Measurements from ENCODE around the gene RDH8. TPM values are rescaled to one million over a fixed set of nuclear protein-coding genes. Genes with fewer than 3 reads are reported as not detected.
"Not testable (repeated sequence)": the region's sequence is repeated elsewhere in the genome, so short reads cannot be mapped to it uniquely, and the experiment has no call there.

The RDH8 gene
- polyA plus RNA-seq, 1 donor: not detected

DNA sequence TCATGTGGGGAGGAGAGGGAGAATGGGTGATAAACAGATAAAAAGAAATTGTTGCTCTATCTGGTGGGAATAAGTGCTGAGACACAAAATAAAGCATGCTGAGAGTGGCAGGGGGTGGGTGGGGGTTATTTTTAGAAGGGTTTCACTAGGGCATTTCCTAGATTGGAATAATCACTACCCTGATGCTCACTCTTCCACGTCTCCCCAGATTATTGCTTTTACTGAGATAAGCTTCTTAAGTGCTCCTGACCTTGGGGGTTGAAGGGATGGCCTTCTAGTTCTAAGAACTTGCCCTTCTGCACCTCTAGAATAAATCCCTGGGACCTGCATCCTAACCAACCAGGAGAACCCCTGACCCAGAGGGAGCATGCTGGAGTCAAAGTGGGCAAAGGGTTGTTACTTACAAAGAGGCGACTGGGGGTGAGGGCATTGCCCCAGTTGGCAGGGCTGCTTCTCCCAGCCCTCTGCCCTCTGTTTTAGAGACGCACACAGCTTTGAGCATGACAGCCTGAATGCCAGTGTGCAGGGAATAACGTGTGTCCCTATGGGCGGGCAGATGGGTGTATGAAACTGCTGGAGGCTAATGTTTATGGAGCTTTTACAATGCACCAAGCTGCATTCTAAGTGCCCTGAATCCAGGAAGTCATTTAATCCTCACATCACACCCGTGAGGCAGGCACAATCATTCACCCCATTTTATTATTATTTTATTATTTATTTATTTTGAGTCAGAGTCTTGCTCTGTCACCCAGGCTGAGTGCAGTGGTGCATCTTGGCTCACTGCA lies 743 bp downstream of the RDH8 start:
- Histone ChIP-seq H3K9me3 (ENCODE audit: control insufficient read depth, low read depth, low read length) (no peaks in the 10 kb centered on the region), H3K36me3 (ENCODE audit: control insufficient read depth, insufficient read depth, low read length) (no peaks in the 10 kb centered on the region), H3K27me3 (ENCODE audit: control insufficient read depth, insufficient read depth, low read length) (peaks cover 36% of the 10 kb centered on the region), H3K4me3 (ENCODE audit: low read length) (no peak overlapping the region), H3K27ac (ENCODE audit: low read length) (no peak overlapping the region), H3K4me1 (ENCODE audit: control insufficient read depth, insufficient read depth, low read length) (no peaks in the 10 kb centered on the region)
- no CpG with 5 or more reads among the region's 6 CpGs for WGBS (ENCODE audit: insufficient coverage, low lambda C conversion rate)
- no peak for DNase-seq

DNA sequence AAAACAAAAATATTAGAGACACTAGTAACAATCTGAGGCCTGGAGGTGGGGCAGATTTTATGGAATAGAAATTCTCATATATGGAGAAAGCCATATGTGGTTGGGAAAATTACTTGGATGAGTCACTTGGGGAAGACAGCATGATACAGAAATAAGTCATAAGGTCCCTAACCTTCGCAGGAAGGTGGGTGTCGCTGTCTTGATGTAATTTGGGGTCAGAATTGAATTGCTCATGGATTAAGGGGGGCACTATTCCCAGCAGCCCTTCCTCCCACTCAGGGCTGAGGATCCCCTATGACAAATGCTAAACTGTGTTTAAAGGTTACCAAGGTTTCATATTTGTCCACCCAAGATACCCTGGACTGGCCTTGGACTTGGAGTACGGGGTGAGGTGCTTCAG lies 5.0 kb downstream of the RDH8 start:
- no peak overlapping the region for H3K27ac ChIP-seq (ENCODE audit: low read length)
- H3K9me3 ChIP-seq (ENCODE audit: control insufficient read depth, low read depth, low read length): no peaks in the 10 kb centered on the region
- no peaks in the 10 kb centered on the region for H3K36me3 ChIP-seq (ENCODE audit: control insufficient read depth, insufficient read depth, low read length)
- H3K4me3 ChIP-seq (ENCODE audit: low read length): no peak overlapping the region
- no peaks in the 10 kb centered on the region for H3K4me1 ChIP-seq (ENCODE audit: control insufficient read depth, insufficient read depth, low read length)
- peaks cover 7% of the 10 kb centered on the region for H3K27me3 ChIP-seq (ENCODE audit: control insufficient read depth, insufficient read depth, low read length)
- no CpG with 5 or more reads among the region's 3 CpGs for WGBS (ENCODE audit: insufficient coverage, low lambda C conversion rate)
- DNase-seq: no peak

DNA sequence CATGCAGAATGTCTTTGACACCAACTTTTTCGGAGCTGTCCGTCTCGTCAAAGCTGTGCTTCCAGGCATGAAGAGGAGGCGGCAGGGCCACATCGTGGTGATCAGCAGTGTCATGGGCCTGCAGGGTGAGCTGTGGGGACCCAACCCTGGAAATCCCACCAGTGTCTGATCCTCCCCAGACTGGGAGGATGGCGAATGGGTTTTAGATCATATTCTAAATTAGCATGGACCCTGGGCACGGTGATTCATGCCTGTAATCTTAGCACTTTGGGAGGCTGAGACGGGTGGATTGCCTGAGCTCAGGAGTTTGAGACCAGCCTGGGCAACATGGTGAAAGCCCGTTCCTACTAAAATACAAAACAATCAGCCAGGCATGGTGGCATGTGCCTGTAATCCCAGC lies 5.5 kb downstream of the RDH8 start:
- no peak for DNase-seq
- Histone ChIP-seq H3K27me3 (ENCODE audit: control insufficient read depth, insufficient read depth, low read length) (peaks cover 3% of the 10 kb centered on the region), H3K4me1 (ENCODE audit: control insufficient read depth, insufficient read depth, low read length) (no peaks in the 10 kb centered on the region), H3K36me3 (ENCODE audit: control insufficient read depth, insufficient read depth, low read length) (no peaks in the 10 kb centered on the region), H3K27ac (ENCODE audit: low read length) (no peak overlapping the region), H3K4me3 (ENCODE audit: low read length) (no peak overlapping the region), H3K9me3 (ENCODE audit: control insufficient read depth, low read depth, low read length) (no peaks in the 10 kb centered on the region)
- no CpG with 5 or more reads among the region's 9 CpGs for WGBS (ENCODE audit: insufficient coverage, low lambda C conversion rate)

DNA sequence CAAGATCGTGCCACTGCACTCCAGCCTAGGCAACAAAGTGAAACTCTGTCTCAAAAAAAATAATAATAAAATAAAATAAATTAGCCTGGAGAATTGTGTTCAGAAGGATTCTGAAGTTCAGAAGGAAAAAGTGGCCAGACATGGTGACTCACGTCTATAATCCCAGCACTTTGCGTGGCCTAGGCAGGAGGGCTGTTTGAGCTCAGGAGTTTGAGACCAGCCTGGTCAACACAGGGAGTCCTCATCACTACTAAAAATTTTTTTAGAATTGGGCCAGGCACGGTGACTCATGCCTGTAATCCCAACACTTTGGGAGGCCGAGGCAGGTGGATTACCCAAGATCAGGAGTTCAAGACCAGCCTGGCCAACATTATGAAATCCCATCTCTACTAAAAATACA lies 6.0 kb downstream of the RDH8 start:
- H3K36me3 ChIP-seq (ENCODE audit: control insufficient read depth, insufficient read depth, low read length): no peaks in the 10 kb centered on the region
- H3K27ac ChIP-seq (ENCODE audit: low read length): no peak overlapping the region
- no peak overlapping the region for H3K4me3 ChIP-seq (ENCODE audit: low read length)
- no peaks in the 10 kb centered on the region for H3K9me3 ChIP-seq (ENCODE audit: control insufficient read depth, low read depth, low read length)
- peaks cover 2% of the 10 kb centered on the region for H3K27me3 ChIP-seq (ENCODE audit: control insufficient read depth, insufficient read depth, low read length)
- H3K4me1 ChIP-seq (ENCODE audit: control insufficient read depth, insufficient read depth, low read length): no peaks in the 10 kb centered on the region
- DNase-seq: no peak
- no CpG with 5 or more reads among the region's 5 CpGs for WGBS (ENCODE audit: insufficient coverage, low lambda C conversion rate)

DNA sequence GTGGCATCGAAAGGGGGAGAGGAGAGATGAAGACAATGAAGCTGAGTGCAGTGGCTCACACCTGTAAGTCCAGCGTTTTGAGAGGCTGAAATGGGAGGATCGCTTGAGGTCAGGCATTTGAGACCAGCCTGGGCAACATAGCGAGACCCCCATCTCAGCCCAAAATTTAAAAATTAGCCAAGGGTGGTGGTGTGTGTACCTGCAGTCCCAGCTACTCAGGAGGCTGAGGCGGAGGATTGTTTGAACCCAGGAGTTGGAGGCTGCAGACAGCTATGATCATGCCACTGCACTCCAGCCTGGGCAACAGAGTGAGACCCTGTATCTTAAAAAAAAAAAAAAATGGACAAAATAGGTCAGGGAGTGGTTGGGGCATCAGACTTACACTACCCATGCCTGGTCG lies 7.6 kb downstream of the RDH8 start:
- Histone ChIP-seq H3K4me3 (ENCODE audit: low read length) (no peak overlapping the region), H3K4me1 (ENCODE audit: control insufficient read depth, insufficient read depth, low read length) (no peaks in the 10 kb centered on the region), H3K9me3 (ENCODE audit: control insufficient read depth, low read depth, low read length) (no peaks in the 10 kb centered on the region), H3K36me3 (ENCODE audit: control insufficient read depth, insufficient read depth, low read length) (no peaks in the 10 kb centered on the region), H3K27me3 (ENCODE audit: control insufficient read depth, insufficient read depth, low read length) (peaks cover 2% of the 10 kb centered on the region), H3K27ac (ENCODE audit: low read length) (no peak overlapping the region)
- no peak for DNase-seq
- 100% methylated on average over 1 of the region's 6 CpGs for WGBS (ENCODE audit: insufficient coverage, low lambda C conversion rate)

DNA sequence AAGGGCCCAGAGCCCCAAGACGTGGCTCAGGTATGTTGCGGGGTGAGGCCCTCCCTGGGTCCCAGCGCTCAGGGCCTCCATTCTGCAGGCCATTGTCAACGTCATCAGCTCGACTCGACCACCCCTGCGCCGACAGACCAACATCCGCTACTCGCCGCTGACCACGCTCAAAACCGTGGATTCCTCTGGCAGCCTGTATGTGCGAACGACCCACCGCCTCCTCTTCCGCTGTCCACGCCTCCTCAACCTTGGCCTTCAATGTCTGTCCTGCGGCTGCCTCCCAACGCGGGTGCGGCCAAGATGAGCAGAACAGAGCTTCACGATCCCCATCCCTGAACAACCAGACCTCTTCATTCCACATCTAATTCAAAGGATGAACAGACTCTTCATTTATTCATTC lies 8.2 kb downstream of the RDH8 start:
- no peak overlapping the region for H3K27ac ChIP-seq (ENCODE audit: low read length)
- WGBS (ENCODE audit: insufficient coverage, low lambda C conversion rate): 90% methylated on average over 2 of the region's 23 CpGs
- H3K4me3 ChIP-seq (ENCODE audit: low read length): no peak overlapping the region
- no peaks in the 10 kb centered on the region for H3K4me1 ChIP-seq (ENCODE audit: control insufficient read depth, insufficient read depth, low read length)
- H3K9me3 ChIP-seq (ENCODE audit: control insufficient read depth, low read depth, low read length): no peaks in the 10 kb centered on the region
- peaks cover 2% of the 10 kb centered on the region for H3K27me3 ChIP-seq (ENCODE audit: control insufficient read depth, insufficient read depth, low read length)
- DNase-seq: no peak
- H3K36me3 ChIP-seq (ENCODE audit: control insufficient read depth, insufficient read depth, low read length): no peaks in the 10 kb centered on the region

DNA sequence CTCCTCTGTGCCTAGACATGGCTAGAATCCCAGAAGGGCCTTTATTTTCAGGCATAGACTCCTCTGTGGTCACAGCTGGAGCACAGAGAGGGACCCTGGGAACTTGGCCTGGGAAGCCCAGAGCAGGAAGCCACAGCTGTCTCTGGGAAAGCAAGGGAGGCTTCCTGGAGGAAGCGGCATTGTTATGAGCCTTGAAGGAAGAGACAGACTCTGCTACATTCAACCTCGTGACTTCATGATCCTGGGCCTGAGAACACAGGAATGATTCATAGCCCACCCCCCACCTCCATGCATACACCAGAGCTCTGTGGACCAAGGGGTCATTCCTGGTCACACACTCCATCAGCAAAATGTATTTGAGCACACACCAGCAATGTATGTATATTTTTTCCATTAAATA lies 8.6 kb downstream of the RDH8 start:
- WGBS (ENCODE audit: insufficient coverage, low lambda C conversion rate): no CpG with 5 or more reads among the region's 2 CpGs
- no peak for DNase-seq
- no peaks in the 10 kb centered on the region for H3K9me3 ChIP-seq (ENCODE audit: control insufficient read depth, low read depth, low read length)
- no peaks in the 10 kb centered on the region for H3K36me3 ChIP-seq (ENCODE audit: control insufficient read depth, insufficient read depth, low read length)
- no peak overlapping the region for H3K4me3 ChIP-seq (ENCODE audit: low read length)
- H3K4me1 ChIP-seq (ENCODE audit: control insufficient read depth, insufficient read depth, low read length): no peaks in the 10 kb centered on the region
- H3K27me3 ChIP-seq (ENCODE audit: control insufficient read depth, insufficient read depth, low read length): peaks cover 2% of the 10 kb centered on the region
- H3K27ac ChIP-seq (ENCODE audit: low read length): no peak overlapping the region

DNA sequence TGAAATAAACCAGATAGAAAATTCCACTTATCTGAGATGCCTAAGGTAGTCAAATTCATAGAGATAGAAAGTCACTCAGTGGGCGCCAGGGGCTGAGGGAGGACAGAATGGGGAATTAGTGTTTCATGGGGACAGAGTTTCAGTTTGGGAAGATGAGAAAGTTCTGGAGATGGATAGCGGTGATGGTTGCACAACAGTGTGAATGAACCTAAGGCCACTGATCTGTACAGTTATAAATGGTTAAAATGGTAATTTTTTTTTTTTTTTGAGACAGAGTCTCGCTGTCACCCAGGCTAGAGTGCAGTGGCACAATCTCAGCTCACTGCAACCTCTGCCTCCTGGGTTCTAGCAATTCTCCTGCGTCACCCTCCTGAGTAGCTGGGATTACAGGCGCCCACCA lies 9.8 kb downstream of the RDH8 start:
- not testable (repeated sequence) for DNase-seq
- WGBS (ENCODE audit: insufficient coverage, low lambda C conversion rate): 60% methylated on average over 1 of the region's 5 CpGs

DNA sequence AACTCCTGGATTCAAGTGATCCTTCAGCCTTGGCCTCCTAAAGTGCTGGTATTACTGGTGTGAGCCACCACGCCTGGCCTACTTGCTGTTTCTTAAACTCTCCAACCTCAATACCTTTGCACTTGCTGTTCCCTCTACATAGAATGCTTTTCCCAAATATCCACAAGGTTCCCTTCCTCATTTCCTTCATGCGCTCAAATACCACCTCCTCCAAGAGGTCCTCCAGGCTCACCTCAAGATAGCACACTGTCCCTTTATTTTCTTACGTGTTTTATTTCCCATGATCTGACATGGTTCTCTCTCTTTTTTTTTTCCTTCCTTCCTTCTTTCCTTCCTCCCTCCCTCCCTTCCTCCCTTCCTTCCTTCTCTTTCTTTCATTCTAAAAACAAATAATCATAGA lies 13.5 kb downstream of the RDH8 start:
- Histone ChIP-seq H3K27ac (ENCODE audit: low read length) (no peak overlapping the region), H3K27me3 (ENCODE audit: control insufficient read depth, insufficient read depth, low read length) (no peaks in the 10 kb centered on the region), H3K4me3 (ENCODE audit: low read length) (no peak overlapping the region), H3K36me3 (ENCODE audit: control insufficient read depth, insufficient read depth, low read length) (no peaks in the 10 kb centered on the region), H3K4me1 (ENCODE audit: control insufficient read depth, insufficient read depth, low read length) (peaks cover 4% of the 10 kb centered on the region), H3K9me3 (ENCODE audit: control insufficient read depth, low read depth, low read length) (no peaks in the 10 kb centered on the region)
- no peak for DNase-seq
- 97% methylated on average over 2 of the region's 3 CpGs for WGBS (ENCODE audit: insufficient coverage, low lambda C conversion rate)

More for the DNA sequence above, 9.8 kb downstream of the RDH8 start:
- not testable (repeated sequence) for H3K4me1 ChIP-seq (ENCODE audit: control insufficient read depth, insufficient read depth, low read length); H3K27me3 ChIP-seq (ENCODE audit: control insufficient read depth, insufficient read depth, low read length); H3K36me3 ChIP-seq (ENCODE audit: control insufficient read depth, insufficient read depth, low read length); H3K27ac ChIP-seq (ENCODE audit: low read length); H3K9me3 ChIP-seq (ENCODE audit: control insufficient read depth, low read depth, low read length); H3K4me3 ChIP-seq (ENCODE audit: low read length)

DNA sequence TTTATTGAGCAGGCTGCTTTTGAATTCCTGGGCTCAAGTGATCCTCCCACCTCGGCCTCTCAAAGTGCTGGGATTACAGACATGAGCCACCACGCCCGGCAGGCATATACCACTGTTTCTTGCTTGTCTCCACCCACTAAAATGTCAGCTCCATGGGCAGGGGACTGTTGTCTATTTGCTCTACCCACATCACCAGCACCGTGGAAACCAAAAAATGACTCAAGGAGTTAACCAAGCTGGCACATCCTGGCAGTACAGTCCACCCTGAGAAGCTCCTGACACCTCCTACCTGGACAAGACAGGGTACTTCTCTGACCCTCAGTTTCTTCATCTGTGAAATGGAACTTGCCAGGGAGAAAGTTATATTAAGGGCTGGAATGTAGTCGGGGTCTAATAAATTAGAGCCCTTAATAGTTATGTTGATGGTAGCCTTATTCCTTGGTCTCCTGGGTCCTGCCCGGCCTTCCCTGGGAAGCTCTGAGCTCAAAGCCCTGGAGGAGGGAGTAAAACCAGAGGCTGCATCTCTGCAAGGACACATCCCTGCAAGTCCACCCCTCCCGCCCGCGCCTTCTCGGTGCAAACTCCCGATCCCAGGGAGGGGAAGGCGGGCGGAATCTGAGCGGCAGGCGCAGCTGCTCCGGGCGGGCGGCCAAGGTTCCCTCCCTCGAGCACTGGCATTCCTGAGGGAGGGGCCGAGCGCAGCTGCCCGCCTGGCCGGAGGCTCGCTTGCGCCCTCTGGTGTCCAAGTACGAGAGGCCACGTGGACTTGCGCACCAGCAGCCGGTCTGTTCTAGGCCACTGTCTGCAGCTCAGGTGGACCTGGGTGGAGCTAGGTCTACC lies 14.1 kb downstream of the RDH8 start:
- H3K36me3 ChIP-seq (ENCODE audit: control insufficient read depth, insufficient read depth, low read length): no peaks in the 10 kb centered on the region
- H3K4me1 ChIP-seq (ENCODE audit: control insufficient read depth, insufficient read depth, low read length): peaks cover 4% of the 10 kb centered on the region
- no peak overlapping the region for H3K27ac ChIP-seq (ENCODE audit: low read length)
- no CpG with 5 or more reads among the region's 29 CpGs for WGBS (ENCODE audit: insufficient coverage, low lambda C conversion rate)
- peaks cover 4% of the 10 kb centered on the region for H3K27me3 ChIP-seq (ENCODE audit: control insufficient read depth, insufficient read depth, low read length)
- no peak overlapping the region for H3K4me3 ChIP-seq (ENCODE audit: low read length)
- peak; percentile 90 to 93 for DNase-seq
- no peaks in the 10 kb centered on the region for H3K9me3 ChIP-seq (ENCODE audit: control insufficient read depth, low read depth, low read length)

Measured in large intestine (tissue), 3 donors.